ENCODE data around the gene USE1.

USE1 gene

GRCh38 chr19:17266975-17267788 lies 52.0 kb downstream of the USE1 start, which contains the start of gene BABAM1:
Gene BABAM1 (plus strand): TSS chr19:17267443. CDS start chr19:17268807, 1,364 bp downstream.
- peak within 1 kb of the TSS; percentile 89 for H3K9ac ChIP-seq (ENCODE audit: low read depth, low read length)
- no peaks in the 10 kb centered on the region for H3K9me3 ChIP-seq (ENCODE audit: control insufficient read depth, insufficient read depth, low read length)
- H3K36me3 ChIP-seq (ENCODE audit: insufficient read depth, low read length), result peaks cover 7% of the 10 kb centered on the region
- H3K4me1 ChIP-seq (ENCODE audit: insufficient read depth, low read length), result peaks cover 9% of the 10 kb centered on the region

GRCh38 chr19:17268754-17269153 lies 53.6 kb downstream of the USE1 start:
- Histone ChIP-seq H3K4me1 (ENCODE audit: insufficient read depth, low read length) (peaks cover 9% of the 10 kb centered on the region), H3K9me3 (ENCODE audit: control insufficient read depth, insufficient read depth, low read length) (no peaks in the 10 kb centered on the region), H3K9ac (ENCODE audit: low read depth, low read length) (no peak overlapping the region), H3K36me3 (ENCODE audit: insufficient read depth, low read length) (peaks cover 13% of the 10 kb centered on the region)
